Smooth muscle cell (in vitro differentiated cells): ENCODE results near the gene PYGB. TPM values are rescaled to one million over a fixed set of nuclear protein-coding genes. Genes with fewer than 3 reads are reported as not detected.

ENCODE experiments used
- DNase-seq: peaks from one replicate; lab custom pipeline; 2025; ENCODE audit not compliant: unreplicated experiment; lab: John Stamatoyannopoulos, UW
- H2AFZ ChIP-seq: fragments of 200-600 bp; sonication (generic); 2 replicates; pipeline ENCODE4 v1.6.0; 2016; ENCODE audit warnings: antibody characterized with exemption, low read depth, mild to moderate bottlenecking
- H3F3A ChIP-seq: fragments of 200-600 bp; sonication (generic); 2 replicates; pipeline ENCODE4 v1.6.0; 2017; ENCODE audit warnings: antibody characterized with exemption, low read depth
- H3K27ac ChIP-seq: fragments of 200-600 bp; sonication (generic); 2 replicates; pipeline ENCODE4 v1.5.1; 2016; ENCODE audit warnings: low read depth, mild to moderate bottlenecking
- H3K27me3 ChIP-seq: fragments of 200-600 bp; sonication (generic); 2 replicates; pipeline ENCODE4 v1.6.1; 2016; ENCODE audit warnings: low read depth, mild to moderate bottlenecking
- H3K36me3 ChIP-seq: fragments of 200-600 bp; sonication (generic); 2 replicates; pipeline ENCODE4 v1.5.1; 2016; ENCODE audit warnings: low read depth
- H3K4me1 ChIP-seq: fragments of 200-600 bp; sonication (generic); 2 replicates; pipeline ENCODE4 v1.5.1; 2016; ENCODE audit warnings: low read depth
- H3K4me2 ChIP-seq: fragments of 200-600 bp; sonication (generic); 2 replicates; pipeline ENCODE4 v1.6.0; 2016; ENCODE audit warnings: mild to moderate bottlenecking
- H3K4me3 ChIP-seq: fragments of 200-600 bp; sonication (generic); 2 replicates; pipeline ENCODE4 v1.5.1; 2016; ENCODE audit warnings: mild to moderate bottlenecking
- H3K79me2 ChIP-seq: fragments of 200-600 bp; sonication (generic); 2 replicates; pipeline ENCODE4 v1.6.0; 2016; ENCODE audit warnings: low read depth, mild to moderate bottlenecking
- H3K9ac ChIP-seq: fragments of 200-600 bp; sonication (generic); 2 replicates; pipeline ENCODE4 v1.6.0; 2016; ENCODE audit warnings: low read depth
- H3K9me3 ChIP-seq: fragments of 200-600 bp; sonication (generic); replicated peaks from 2 replicates; pipeline ENCODE4 v1.5.1; 2016; ENCODE audit warnings: low read depth
- H4K20me1 ChIP-seq: fragments of 200-600 bp; sonication (generic); 2 replicates; pipeline ENCODE4 v1.6.0; 2016; ENCODE audit warnings: low read depth
- CTCF ChIP-seq: fragments of 200-600 bp; sonication (generic); IDR thresholded peaks from 2 replicates; pipeline ENCODE4 v1.5.1; 2017; ENCODE audit warnings: borderline replicate concordance, mild to moderate bottlenecking, antibody characterized with exemption; ENCODE audit not compliant: insufficient read depth, poor library complexity, severe bottlenecking
- WGBS: methylation state at CpG from one replicate; pipeline ENCODE4 v1.1.7; 2016; ENCODE audit warnings: low lambda C conversion rate; 5-methylcytosine and 5-hydroxymethylcytosine counted together
- polyA plus RNA-seq: library from polyadenylated mRNA; unstranded; fragments of >200 nt; fragmentation: Nextera tagmentation; extraction: Ambion mirVana; gene quantifications from 2 replicates; pipeline ENCODE4 v1.2.1, GENCODE V29; 2016
- total RNA-seq: library from RNA; depleted of rRNA; stranded (reverse); fragments of >200 nt; gene quantifications from 2 replicates; pipeline ENCODE4 v1.2.3, GENCODE V29; 2014

Gene PYGB
- total and polyA plus RNA-seq, 2 experiments from 2014 or later = 31.8 to 39.4 TPM

GRCh38 chr20:25308083-25308491 lies 60.2 kb downstream of the PYGB start:
- no peak for DNase-seq
- no peaks in the 10 kb centered on the region for H3K79me2 ChIP-seq
- H4K20me1 ChIP-seq = no peaks in the 10 kb centered on the region
- H3K4me2 ChIP-seq = no peak overlapping the region
- H3K4me1 ChIP-seq = peaks cover 3% of the 10 kb centered on the region
- TF ChIP-seq CTCF = no peak
- H3K36me3 ChIP-seq = no peaks in the 10 kb centered on the region
- H3K27me3 ChIP-seq = no peaks in the 10 kb centered on the region
- H3F3A ChIP-seq = no peaks in the 10 kb centered on the region
- H3K27ac ChIP-seq = no peak overlapping the region
- H3K4me3 ChIP-seq = no peak overlapping the region
- no peaks in the 10 kb centered on the region for H3K9me3 ChIP-seq
- 93% methylated on average over 13 of the region's 13 CpGs for WGBS
- H2AFZ ChIP-seq = no peak overlapping the region
- H3K9ac ChIP-seq = no peak overlapping the region

GRCh38 chr20:25308671-25309394 lies 60.9 kb downstream of the PYGB start:
- Histone ChIP-seq H3K9ac (peak overlapping the region; percentile 69), H3K9me3 (no peaks in the 10 kb centered on the region), H3K79me2 (no peaks in the 10 kb centered on the region), H2AFZ (no peak overlapping the region), H3K27ac (peak overlapping the region; percentile 89), H3K36me3 (no peaks in the 10 kb centered on the region), H4K20me1 (no peaks in the 10 kb centered on the region), H3K27me3 (no peaks in the 10 kb centered on the region), H3K4me2 (no peak overlapping the region), H3F3A (no peaks in the 10 kb centered on the region), H3K4me1 (peaks cover 3% of the 10 kb centered on the region), H3K4me3 (no peak overlapping the region)
- WGBS = 84% methylated on average over 17 of the region's 17 CpGs
- DNase-seq = no peak
- TF ChIP-seq CTCF = no peak

- Histone ChIP-seq H3K27ac (peak overlapping the region; percentile 89), H4K20me1 (no peaks in the 10 kb centered on the region), H3F3A (no peaks in the 10 kb centered on the region), H3K9me3 (no peaks in the 10 kb centered on the region), H3K36me3 (no peaks in the 10 kb centered on the region), H3K4me1 (peaks cover 3% of the 10 kb centered on the region), H3K4me3 (no peak overlapping the region), H3K27me3 (no peaks in the 10 kb centered on the region), H3K9ac (peak overlapping the region; percentile 69), H3K4me2 (peak overlapping the region; percentile 66), H2AFZ (no peak overlapping the region), H3K79me2 (no peaks in the 10 kb centered on the region)
- no peak for DNase-seq
- WGBS = 74% methylated on average over 18 of the region's 18 CpGs
- no peak for TF ChIP-seq CTCF
Measured at GRCh38 chr20:25309395-25310267, 61.7 kb downstream of the PYGB start.
